Prostate gland (tissue), 2 donors: ENCODE measurements around the gene SH3RF2. TPM values are rescaled to one million over a fixed set of nuclear protein-coding genes. Genes with fewer than 3 reads are reported as not detected.

Source experiments
- DNase-seq: peaks from one replicate; pipeline ENCODE4 v3.0.0-alpha.2; 2019; ENCODE audit warnings: low spot score
- H3K27ac ChIP-seq, 2 donors: fragments of 200-600 bp; sonication (generic); 2 replicates each; pipeline ENCODE4 v1.5.1; 2017 to 2019
- H3K27me3 ChIP-seq: fragments of 200-600 bp; sonication (generic); replicated peaks from 2 replicates; pipeline ENCODE4 v1.5.1; 2019; ENCODE audit not compliant: insufficient read depth
- H3K36me3 ChIP-seq, 2 donors: fragments of 200-600 bp; sonication (generic); 1 replicate in 1 of 2; 2 replicates in 1 of 2; pipeline versions ENCODE4 v1.5.1 to v1.8.1; 2017 to 2019
- H3K4me1 ChIP-seq: fragments of 200-600 bp; sonication (generic); replicated peaks from 2 replicates; pipeline ENCODE4 v1.5.1; 2019
- H3K4me3 ChIP-seq, 2 donors: fragments of 200-600 bp; sonication (generic); 2 replicates each; pipeline ENCODE4 v1.5.1; 2017 to 2019
- H3K9me3 ChIP-seq: fragments of 200-600 bp; sonication (generic); 2 replicates; pipeline ENCODE4 v1.5.1; 2017
- CTCF ChIP-seq, 4 experiments: fragments of 200-600 bp in 2 of 4; fragments of 450-650 bp in 2 of 4; sonication (generic) in 2 of 4; IDR thresholded peaks; 1 replicate in 3 of 4; 2 replicates in 1 of 4; pipeline ENCODE4 v1.5.1; 2016 to 2019; ENCODE audit warnings: antibody characterized with exemption in 4 of 4, mild to moderate bottlenecking in 2 of 4, moderate library complexity in 2 of 4
- POLR2A ChIP-seq: fragments of 450-650 bp; IDR thresholded peaks from one replicate; pipeline ENCODE4 v1.6.1; 2016; ENCODE audit warnings: antibody characterized with exemption, mild to moderate bottlenecking
- POLR2AphosphoS5 ChIP-seq: sonication (generic); formaldehyde crosslinking; IDR thresholded peaks from one replicate; pipeline ENCODE4 v1.6.1; 2017; ENCODE audit warnings: antibody characterized with exemption
- WGBS: methylation state at CpG from one replicate; pipeline ENCODE4 v1.1.5; 2018; 5-methylcytosine and 5-hydroxymethylcytosine counted together
- intact Hi-C: fragments of 100-400 bp; cut with DNase I; formaldehyde crosslinking; loops from one replicate; pipeline ENCODE4 v1.14.2; 2022
- total RNA-seq, 2 donors: library from RNA; depleted of rRNA; stranded (reverse); fragments of >200 nt; gene quantifications; one replicate each; pipeline ENCODE4 v1.1.0, GENCODE V29; 2016

SH3RF2 gene
- total RNA-seq, 2 donors from 2014 or later = 18.2 to 43.9 TPM

DNA sequence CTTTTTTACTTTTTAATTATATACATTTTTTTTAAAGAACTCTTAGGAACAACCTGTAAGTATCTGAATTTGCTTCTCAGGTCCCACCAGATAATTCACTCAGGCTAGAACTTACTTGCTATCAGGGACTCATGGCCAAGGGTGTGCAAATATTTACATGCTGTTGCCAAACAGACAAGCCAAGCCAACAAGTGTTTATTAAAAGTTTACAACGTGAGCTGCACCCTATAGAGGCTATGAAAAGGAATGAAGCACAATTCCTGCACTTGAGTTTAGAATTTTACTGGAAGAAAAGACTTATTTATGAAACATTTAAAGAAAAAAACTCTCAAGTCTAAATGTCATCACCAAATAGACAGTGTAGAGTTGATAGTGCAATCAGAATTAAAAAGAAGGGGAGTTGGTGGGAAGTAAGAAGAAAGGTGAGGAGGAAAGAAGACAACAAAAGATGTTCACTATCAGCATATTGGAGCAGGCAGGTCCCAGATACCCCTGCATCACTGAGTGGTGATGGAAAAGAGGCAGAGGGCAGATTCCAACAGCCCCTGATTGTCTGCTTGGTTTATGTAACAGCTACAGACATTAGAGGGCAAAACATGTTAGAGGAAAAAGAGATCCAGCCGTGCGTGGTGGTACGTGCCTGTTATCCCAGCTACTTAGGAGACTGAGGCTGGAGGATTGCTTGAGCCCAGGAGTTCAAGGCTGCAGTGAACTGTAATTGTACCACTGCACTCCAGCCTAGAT, 32.8 kb downstream of the SH3RF2 start:
- H3K36me3 ChIP-seq = no peaks in the 10 kb centered on the region
- peak; percentile 18 for DNase-seq
- H3K9me3 ChIP-seq = no peaks in the 10 kb centered on the region
- 69% methylated on average over 4 of the region's 4 CpGs for WGBS
- intact Hi-C loops = no loop called here
- TF ChIP-seq POLR2AphosphoS5 = peak; percentile 52
- TF ChIP-seq CTCF (IDR thresholded peaks at IDR 0.05) = no peak
- no peak overlapping the region for H3K27ac ChIP-seq
- H3K4me3 ChIP-seq = no peak overlapping the region
- no peaks in the 10 kb centered on the region for H3K27me3 ChIP-seq
- H3K4me1 ChIP-seq = no peaks in the 10 kb centered on the region

DNA sequence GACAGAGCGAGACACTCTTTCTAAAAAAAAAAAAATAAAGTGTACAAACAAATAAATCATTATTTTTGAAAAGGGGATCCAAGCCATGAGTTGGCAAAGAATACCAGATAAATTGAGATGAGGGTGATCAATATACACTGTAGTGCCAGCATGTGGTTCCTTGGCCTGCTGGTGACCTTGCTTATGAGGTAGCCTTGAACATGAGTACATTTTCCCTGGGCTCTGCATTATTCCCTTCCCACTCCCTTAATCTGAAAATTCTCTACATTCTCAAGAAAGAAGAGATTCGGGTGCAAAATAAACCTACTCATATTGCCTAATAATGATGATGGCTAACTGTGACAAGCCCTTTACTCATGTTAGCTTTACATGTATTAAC, 33.3 kb downstream of the SH3RF2 start:
- Histone ChIP-seq H3K36me3 (no peaks in the 10 kb centered on the region), H3K27me3 (no peaks in the 10 kb centered on the region), H3K27ac (no peak overlapping the region), H3K4me3 (no peak overlapping the region), H3K9me3 (no peaks in the 10 kb centered on the region), H3K4me1 (no peaks in the 10 kb centered on the region)
- no peak for DNase-seq
- TF ChIP-seq CTCF (IDR thresholded peaks at IDR 0.05) = no peak
- TF ChIP-seq POLR2A = no peak
- no peak for TF ChIP-seq POLR2AphosphoS5
- WGBS = 85% methylated on average over 2 of the region's 2 CpGs
- intact Hi-C loops = no loop called here

- no peaks in the 10 kb centered on the region for H3K27me3 ChIP-seq
- intact Hi-C loops = no loop called here
- no peaks in the 10 kb centered on the region for H3K4me1 ChIP-seq
Observed at GRCh38 chr5:145971108-145971507, 34.7 kb downstream of the SH3RF2 start.

DNA sequence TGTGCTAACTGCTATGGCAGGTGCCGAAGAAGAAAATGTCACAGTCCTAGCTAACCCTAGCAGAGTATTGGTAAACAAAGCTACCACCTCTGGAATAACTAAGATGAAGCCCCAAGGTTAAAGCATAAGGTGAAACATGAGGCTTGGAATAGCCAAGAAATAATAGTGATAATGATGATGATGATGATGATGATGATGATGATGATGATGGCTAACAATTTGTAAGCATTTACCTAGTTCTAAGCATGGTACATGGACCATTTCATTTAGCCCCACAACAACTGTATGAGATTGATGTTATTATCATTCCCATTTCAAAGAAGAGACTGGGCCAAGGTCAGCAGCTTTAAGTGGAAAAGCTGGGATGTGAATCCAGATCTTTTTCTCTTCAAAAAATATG, 35.3 kb downstream of the SH3RF2 start:
- no peak overlapping the region for H3K4me3 ChIP-seq
- H3K4me1 ChIP-seq = no peaks in the 10 kb centered on the region
- DNase-seq = no peak
- no peaks in the 10 kb centered on the region for H3K9me3 ChIP-seq
- H3K27ac ChIP-seq = no peak overlapping the region
- WGBS = 91% methylated on average over 1 of the region's 1 CpG
- intact Hi-C loops = no loop called here
- H3K27me3 ChIP-seq = no peaks in the 10 kb centered on the region
- TF ChIP-seq CTCF (IDR thresholded peaks at IDR 0.05) (no peak), POLR2AphosphoS5 (no peak), POLR2A (no peak)
- no peaks in the 10 kb centered on the region for H3K36me3 ChIP-seq

More at GRCh38 chr5:145971108-145971507, 34.7 kb downstream of the SH3RF2 start:
- no peaks in the 10 kb centered on the region for H3K36me3 ChIP-seq
- H3K27ac ChIP-seq = no peak overlapping the region
- no peak for DNase-seq
- no peak overlapping the region for H3K4me3 ChIP-seq
- no peaks in the 10 kb centered on the region for H3K9me3 ChIP-seq
- 98% methylated on average over 2 of the region's 2 CpGs for WGBS
- no peak for TF ChIP-seq POLR2AphosphoS5
- TF ChIP-seq POLR2A = no peak
- TF ChIP-seq CTCF (IDR thresholded peaks at IDR 0.05) = no peak

- H3K27me3 ChIP-seq = no peaks in the 10 kb centered on the region
- 79% methylated on average over 3 of the region's 3 CpGs for WGBS
- no peak for DNase-seq
- TF ChIP-seq POLR2A (no peak), CTCF (IDR thresholded peaks at IDR 0.05) (no peak), POLR2AphosphoS5 (no peak)
- H3K4me1 ChIP-seq = no peaks in the 10 kb centered on the region
- no peaks in the 10 kb centered on the region for H3K36me3 ChIP-seq
- no peak overlapping the region for H3K4me3 ChIP-seq
- no peaks in the 10 kb centered on the region for H3K9me3 ChIP-seq
- no peak overlapping the region for H3K27ac ChIP-seq
- intact Hi-C loops = no loop called here
Observed at GRCh38 chr5:145975001-145975360, 38.6 kb downstream of the SH3RF2 start.
